Measurements from ENCODE around the gene TFIP11. TPM values are rescaled to one million over a fixed set of nuclear protein-coding genes. Genes with fewer than 3 reads are reported as not detected.

Gene TFIP11
- total and polyA plus RNA-seq, 9 of the 15 experiments (the other 6 are each of a cell fraction or from before 2014, with no cell fraction given): 11.5 to 38.1 (median 25.2) TPM

DNA sequence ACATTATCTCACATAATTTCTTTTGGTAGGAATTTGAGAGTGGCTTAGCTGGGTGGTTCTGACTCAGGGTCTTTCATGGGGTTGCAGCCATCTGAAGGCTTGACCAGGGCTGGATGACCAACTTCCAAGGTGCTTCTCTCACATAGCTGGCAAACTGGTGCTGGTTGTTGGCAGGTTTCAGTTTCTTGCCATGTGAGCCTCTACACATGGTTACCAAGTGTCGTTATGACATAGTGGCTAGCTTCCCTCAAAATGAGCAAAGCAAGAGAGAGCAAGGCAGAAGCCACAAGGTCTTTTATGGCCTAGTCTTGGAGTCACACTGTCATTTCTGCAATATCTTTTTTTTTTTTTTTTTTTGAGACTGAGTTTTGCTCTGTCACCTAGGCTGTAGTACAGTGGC is 4.2 kb upstream of the TFIP11 start:
- POLR2A ChIA-PET: interaction anchor here (0.7 kb wide), 1 partner anchor 18 kb away, joined by 3 read pairs; no protein-coding TSS in a partner anchor
- TF ChIP-seq PRPF4 (IDR thresholded peaks at IDR 0.05; ENCODE audit: insufficient read depth, low read depth, low read length, poor library complexity, severe bottlenecking): no peak
- TF ChIP-seq L3MBTL2 (IDR thresholded peaks at IDR 0.05): 0 out of 2 replicates have a peak, but pooled peaks have one; percentile 20
- no peak for TF ChIP-seq CBX2 (IDR thresholded peaks at IDR 0.05; ENCODE audit: insufficient read depth, low read length, poor library complexity, severe bottlenecking)
- TF ChIP-seq FOXP1 (CRISPR knock-in tag; IDR thresholded peaks at IDR 0.05): no peak
- TF ChIP-seq FOXK2 (conservative IDR thresholded peaks at IDR 0.05 in 1 of 2, IDR thresholded peaks at IDR 0.05 in 1 of 2; ENCODE audit: low read depth in 2 of 2): no peak
- TF ChIP-seq ASH1L (IDR thresholded peaks at IDR 0.05; ENCODE audit: borderline replicate concordance, low read depth, partially characterized antibody): no peak
- TF ChIP-seq, protein P1, sequence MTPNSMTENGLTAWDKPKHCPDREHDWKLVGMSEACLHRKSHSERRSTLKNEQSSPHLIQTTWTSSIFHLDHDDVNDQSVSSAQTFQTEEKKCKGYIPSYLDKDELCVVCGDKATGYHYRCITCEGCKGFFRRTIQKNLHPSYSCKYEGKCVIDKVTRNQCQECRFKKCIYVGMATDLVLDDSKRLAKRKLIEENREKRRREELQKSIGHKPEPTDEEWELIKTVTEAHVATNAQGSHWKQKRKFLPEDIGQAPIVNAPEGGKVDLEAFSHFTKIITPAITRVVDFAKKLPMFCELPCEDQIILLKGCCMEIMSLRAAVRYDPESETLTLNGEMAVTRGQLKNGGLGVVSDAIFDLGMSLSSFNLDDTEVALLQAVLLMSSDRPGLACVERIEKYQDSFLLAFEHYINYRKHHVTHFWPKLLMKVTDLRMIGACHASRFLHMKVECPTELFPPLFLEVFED (CRISPR knock-in tag; conservative IDR thresholded peaks at IDR 0.05): no peak
- 0 out of 2 replicates have a peak, but pooled peaks have one; percentile 12 for TF ChIP-seq CEBPG (CRISPR knock-in tag; IDR thresholded peaks at IDR 0.05)
- TF ChIP-seq CEBPG (tag; conservative IDR thresholded peaks at IDR 0.05 in 1 of 2, IDR thresholded peaks at IDR 0.05 in 1 of 2): no peak
- TF ChIP-seq, protein P2, sequence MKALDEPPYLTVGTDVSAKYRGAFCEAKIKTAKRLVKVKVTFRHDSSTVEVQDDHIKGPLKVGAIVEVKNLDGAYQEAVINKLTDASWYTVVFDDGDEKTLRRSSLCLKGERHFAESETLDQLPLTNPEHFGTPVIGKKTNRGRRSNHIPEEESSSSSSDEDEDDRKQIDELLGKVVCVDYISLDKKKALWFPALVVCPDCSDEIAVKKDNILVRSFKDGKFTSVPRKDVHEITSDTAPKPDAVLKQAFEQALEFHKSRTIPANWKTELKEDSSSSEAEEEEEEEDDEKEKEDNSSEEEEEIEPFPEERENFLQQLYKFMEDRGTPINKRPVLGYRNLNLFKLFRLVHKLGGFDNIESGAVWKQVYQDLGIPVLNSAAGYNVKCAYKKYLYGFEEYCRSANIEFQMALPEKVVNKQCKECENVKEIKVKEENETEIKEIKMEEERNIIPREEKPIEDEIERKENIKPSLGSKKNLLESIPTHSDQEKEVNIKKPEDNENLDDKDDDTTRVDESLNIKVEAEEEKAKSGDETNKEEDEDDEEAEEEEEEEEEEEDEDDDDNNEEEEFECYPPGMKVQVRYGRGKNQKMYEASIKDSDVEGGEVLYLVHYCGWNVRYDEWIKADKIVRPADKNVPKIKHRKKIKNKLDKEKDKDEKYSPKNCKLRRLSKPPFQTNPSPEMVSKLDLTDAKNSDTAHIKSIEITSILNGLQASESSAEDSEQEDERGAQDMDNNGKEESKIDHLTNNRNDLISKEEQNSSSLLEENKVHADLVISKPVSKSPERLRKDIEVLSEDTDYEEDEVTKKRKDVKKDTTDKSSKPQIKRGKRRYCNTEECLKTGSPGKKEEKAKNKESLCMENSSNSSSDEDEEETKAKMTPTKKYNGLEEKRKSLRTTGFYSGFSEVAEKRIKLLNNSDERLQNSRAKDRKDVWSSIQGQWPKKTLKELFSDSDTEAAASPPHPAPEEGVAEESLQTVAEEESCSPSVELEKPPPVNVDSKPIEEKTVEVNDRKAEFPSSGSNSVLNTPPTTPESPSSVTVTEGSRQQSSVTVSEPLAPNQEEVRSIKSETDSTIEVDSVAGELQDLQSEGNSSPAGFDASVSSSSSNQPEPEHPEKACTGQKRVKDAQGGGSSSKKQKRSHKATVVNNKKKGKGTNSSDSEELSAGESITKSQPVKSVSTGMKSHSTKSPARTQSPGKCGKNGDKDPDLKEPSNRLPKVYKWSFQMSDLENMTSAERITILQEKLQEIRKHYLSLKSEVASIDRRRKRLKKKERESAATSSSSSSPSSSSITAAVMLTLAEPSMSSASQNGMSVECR (CRISPR knock-in tag; IDR thresholded peaks at IDR 0.05): no peak
- no peak overlapping the region for H3K4me2 ChIP-seq (ENCODE audit: insufficient read depth, low read length)

More for the DNA sequence above, 4.2 kb upstream of the TFIP11 start:
- FAIRE-seq: no peak
- no peak for DNase-seq (ENCODE audit: extremely low read depth in 1 of 4, low spot score in 3 of 4)
- Histone ChIP-seq H3K9ac (ENCODE audit: insufficient read depth in 1 of 2, low read depth in 2 of 2, low read length in 2 of 2) (no peak overlapping the region), H3K9me3 (replicated peaks; ENCODE audit: control insufficient read depth, insufficient read depth, low read depth, low read length) (no peaks in the 10 kb centered on the region), H3K27ac (ENCODE audit: extremely low read depth, low read depth, low read length) (0 out of 3 replicates have a peak overlapping the region, but pooled peaks have one; percentile 7), H3K4me3 (no peak overlapping the region), H3K27me3 (ENCODE audit: control insufficient read depth in 2 of 2, insufficient read depth in 2 of 2, low read length in 2 of 2) (no peaks in the 10 kb centered on the region), H3K36me3 (ENCODE audit: control insufficient read depth, insufficient read depth, low read length) (peaks cover under 1% of the 10 kb centered on the region; the same call in 2 of the 3 replicates), H2AFZ (ENCODE audit: low read depth, low read length) (no peak overlapping the region), H4K20me1 (replicated peaks; ENCODE audit: control insufficient read depth, insufficient read depth, low read length) (no peaks in the 10 kb centered on the region), H3K79me2 (ENCODE audit: control insufficient read depth, insufficient read depth, low read length) (peaks cover 21% of the 10 kb centered on the region), H3K4me1 (replicated peaks in 1 of 2; ENCODE audit: control insufficient read depth in 2 of 2, insufficient read depth in 2 of 2, low read length in 2 of 2) (peaks cover 0 to 6% of the 10 kb centered on the region in 2 experiments; a peak in 3 of 5 replicates), H3K9me1 (ENCODE audit: control insufficient read depth, insufficient read depth, low read length) (no peaks in the 10 kb centered on the region)
- ATAC-seq: no peak
- BruUV-seq (replicated peaks): no TSS peak
- in situ Hi-C loops (cut with MboI) (no loop called here), intact Hi-C loops (cut with micrococcal nuclease) (no loop called here)
- CTCF ChIA-PET (ENCODE audit: low intra/inter-chr PET ratio): no interaction called here
- 60% methylated on average over 1 of the region's 1 CpG for WGBS (ENCODE audit: insufficient coverage, low coverage, missing lambda C conversion rate)
